GM18861 (cell line): ENCODE data around the gene RHBDD2.
"Not testable (repeated sequence)": the region's sequence is repeated elsewhere in the genome, so short reads cannot be mapped to it uniquely, and the experiment has no call there.

ENCODE experiments used
- ATAC-seq: cut with Tn5 transposase; IDR thresholded peaks from one replicate; pipeline ENCODE4 v1.9.1; 2021; ENCODE audit not compliant: unreplicated experiment

Gene RHBDD2

GRCh38 chr7:75878769-75879611 lies at the start of gene RHBDD2:
Gene RHBDD2 (plus strand): TSS chr7:75879034. CDS start chr7:75879083, 49 bp downstream.
- peak; percentile 81 for ATAC-seq

DNA sequence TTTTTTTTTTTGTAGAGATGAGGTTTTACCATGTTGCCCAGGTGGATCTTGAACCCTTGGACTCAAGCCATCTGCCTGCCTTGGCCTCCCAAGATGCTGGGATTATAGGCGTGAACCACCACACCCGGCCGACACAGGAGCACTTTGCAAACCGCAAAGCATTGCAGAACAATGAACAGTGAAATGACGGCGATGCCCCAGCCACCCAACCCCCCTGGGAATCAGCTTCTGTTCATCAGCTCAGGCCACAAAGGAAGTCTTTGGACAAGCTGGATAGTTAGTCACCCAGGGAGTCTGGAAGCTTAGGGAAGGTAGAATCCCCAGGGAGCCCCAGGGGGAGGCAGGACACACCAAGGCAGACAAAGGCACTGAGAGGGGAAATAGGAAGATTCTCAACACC lies 49.2 kb upstream of the RHBDD2 start:
- ATAC-seq: not testable (repeated sequence)

DNA sequence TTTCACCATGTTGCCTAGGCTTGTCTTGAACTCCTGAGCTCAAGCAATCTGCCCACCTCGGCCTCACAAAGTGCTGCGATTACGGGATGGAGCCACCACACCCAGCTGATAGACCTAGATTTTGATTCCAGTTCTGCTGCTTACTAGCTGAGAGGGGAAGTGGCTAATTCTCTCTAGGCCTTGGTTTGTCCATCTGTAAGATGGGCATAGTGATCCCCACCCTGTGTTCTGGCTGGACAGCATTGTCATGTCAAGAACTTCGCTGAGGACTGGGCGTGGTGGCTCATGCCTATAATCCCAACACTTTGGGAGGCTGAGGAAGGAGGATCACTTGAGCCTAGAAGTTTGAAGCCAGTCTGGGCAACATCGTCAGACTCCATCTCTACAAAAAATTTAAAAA lies 47.9 kb upstream of the RHBDD2 start:
- ATAC-seq: no peak

GRCh38 chr7:75833662-75834061 lies 45.2 kb upstream of the RHBDD2 start:
- not testable (repeated sequence) for ATAC-seq

DNA sequence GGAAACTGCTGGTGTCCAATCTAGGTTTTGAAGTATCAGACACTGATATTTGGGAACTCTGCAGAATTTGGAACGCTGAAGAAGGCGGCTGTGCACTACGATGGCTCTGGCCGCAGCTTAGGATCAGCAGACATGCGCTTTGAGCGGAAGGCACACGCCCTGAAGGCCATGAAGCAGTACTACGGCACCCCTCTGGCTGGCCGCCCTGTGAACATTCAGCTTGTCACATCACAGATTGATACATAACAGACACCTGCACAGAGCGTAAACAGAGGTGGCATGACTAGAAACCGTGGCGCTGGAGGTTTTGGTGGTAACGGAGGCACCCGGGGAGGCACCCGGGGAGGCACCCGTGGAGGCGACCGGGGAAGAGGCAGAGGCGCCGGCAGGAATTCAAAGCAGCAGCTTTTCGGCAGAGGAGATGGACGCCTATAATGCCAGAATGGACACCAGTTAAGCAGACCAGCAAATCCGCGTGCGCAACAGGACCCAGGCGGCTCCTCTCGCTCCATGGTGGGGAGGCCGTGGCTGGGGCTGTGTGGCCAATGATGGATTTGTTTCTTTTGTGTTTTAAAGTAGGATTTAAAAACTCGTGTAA lies 43.0 kb upstream of the RHBDD2 start:
- ATAC-seq: no peak

DNA sequence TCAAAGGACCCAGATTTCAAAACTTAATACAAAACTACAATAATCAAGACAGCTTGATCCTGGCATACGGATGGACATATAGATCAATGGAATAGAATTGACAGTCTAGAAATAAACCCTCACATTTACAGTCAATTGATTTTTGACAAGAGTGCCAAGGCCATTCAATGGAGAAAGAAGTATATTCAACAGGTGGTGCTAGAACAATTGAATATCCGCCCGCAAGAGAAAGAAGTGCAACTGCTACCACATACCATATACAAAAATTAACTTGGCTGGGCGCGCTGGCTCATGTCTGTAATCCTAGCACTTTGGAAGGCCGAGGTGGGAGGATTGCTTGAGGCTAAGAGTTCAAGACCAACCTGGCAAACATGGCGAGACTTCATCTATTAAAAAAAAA lies 42.0 kb upstream of the RHBDD2 start:
- no peak for ATAC-seq

GRCh38 chr7:75838281-75838930 lies 40.4 kb upstream of the RHBDD2 start:
- ATAC-seq: not testable (repeated sequence)

DNA sequence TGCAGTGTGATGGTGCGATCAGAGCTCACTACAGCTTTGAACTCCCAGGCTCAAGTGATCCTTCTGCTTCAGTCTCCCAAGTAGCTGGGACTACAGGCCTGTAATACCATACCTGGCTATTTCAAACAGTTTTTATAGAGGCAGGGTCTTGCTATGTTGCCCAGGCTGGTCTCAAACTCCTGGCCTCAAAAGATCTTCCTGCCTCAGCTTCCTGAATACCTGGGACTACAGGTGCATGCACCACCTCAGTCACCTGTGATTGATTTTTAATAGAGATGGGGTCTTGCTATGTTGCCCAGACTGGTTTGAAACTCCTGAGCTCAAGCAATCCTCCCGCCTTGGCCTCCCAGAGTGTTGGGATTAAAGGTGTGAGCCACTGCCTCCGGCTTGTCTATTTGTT lies 38.8 kb upstream of the RHBDD2 start:
- ATAC-seq: no peak

DNA sequence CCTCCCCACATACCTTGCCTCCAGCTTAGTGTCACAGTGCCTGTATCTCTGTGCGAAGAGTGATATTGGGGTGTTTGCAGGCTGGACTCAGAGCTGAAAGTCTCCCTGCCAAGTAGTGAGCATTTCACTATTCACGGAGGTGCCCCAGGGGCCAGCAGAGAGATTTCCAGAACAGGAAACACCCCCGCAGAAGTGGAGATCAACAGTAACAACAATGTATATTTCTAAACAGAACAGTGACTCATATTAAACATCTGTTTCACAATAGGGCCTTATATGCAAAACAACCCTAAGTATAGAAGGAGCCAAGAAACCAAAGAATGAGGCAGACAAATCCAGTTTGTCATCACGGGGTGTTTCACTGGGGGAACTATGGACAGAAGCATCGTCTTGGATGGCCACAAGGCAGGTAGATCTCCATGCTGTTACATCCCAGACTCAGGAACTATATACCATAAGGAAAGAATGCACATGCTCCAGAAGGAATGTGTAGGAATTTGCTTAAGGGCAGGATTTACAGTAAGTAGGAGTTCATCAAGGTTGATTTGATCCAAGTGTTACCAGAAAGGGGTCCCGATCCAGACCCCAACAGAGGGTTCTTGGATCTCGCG lies 35.9 kb upstream of the RHBDD2 start:
- peak; percentile 88 for ATAC-seq

- ATAC-seq: no peak
These were observed 35.2 kb upstream of the RHBDD2 start for GRCh38 chr7:75843613-75844116.

GRCh38 chr7:75844158-75844557 lies 34.7 kb upstream of the RHBDD2 start:
- no peak for ATAC-seq

DNA sequence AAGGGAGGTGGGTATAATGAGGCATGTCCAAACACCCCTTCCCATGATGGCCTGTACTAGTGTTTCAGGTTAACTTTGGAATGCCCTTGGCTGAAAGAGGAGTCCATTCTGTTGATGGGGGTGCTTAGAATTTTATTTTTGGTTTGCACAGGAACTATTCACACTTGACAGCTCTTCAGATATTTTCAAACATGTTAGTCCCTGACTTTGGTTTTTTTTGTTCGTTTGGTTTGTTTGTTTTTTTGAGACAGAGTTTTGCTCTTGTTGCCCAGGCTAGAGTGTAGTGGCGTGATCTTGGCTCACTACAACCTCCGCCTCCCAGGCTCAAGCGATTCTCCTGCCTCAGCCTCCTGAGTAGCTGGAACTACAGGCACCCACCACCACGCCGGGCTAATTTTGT lies 33.7 kb upstream of the RHBDD2 start:
- ATAC-seq: not testable (repeated sequence)

DNA sequence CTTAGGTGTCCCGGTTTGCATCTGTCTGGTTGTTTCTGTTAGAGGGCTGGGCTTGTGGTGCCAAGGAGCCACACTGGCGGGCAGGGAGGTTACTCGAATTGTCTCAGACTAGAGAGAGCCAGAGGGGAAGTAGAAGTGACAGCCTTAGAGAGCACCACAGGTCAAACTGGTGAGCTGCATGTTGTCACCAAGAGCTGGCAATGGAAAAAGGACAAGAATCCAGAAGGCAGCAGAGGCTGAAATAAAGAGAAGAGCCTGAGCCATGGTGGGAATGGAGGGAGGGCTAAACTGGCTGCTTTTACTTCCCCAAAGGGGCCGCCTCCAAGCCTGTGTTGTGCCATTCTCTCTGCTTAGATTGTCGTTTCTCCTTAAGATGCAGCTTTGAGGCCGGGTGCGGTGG lies 31.1 kb upstream of the RHBDD2 start:
- no peak for ATAC-seq

DNA sequence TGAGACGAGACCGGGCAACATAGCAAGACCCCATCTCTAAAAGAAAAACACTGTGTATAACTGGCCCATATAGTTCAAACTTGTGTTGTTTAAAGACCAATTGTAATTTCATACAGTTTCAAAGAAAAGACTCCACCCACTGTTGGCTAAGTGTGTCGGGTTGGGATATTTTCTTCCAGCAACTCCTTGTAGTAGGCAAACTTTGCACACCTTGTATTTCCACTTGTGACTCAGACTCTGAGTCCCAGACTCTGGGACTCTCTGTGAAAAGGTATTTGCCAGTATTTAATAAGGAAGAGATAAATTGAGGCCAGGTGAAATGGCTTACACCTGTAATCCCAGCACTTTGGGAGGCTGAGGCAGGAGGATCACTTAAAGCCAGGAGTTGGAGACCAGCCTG lies 29.3 kb upstream of the RHBDD2 start:
- ATAC-seq: no peak

- no peak for ATAC-seq
These were observed 28.6 kb upstream of the RHBDD2 start for GRCh38 chr7:75850235-75850634.

DNA sequence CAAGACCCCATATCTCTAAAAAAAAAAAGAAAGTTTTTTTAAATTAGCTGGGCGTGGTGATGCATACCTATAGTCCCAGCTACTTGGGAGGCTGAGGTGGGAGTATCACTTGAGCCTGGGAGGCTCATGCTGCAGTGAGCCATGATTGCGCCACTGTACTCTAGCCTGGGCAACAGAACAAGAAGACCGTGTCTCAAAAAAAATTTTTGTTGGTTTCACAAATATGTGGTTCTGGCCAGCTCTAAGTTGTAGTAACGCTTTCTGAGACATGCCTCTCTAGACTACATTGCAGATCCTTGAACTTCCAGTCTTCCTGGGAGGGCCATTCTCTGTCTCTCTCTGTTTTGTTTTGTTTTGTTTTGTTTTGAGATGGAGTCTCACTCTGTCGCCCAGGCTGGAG lies 24.6 kb upstream of the RHBDD2 start:
- ATAC-seq: no peak

GRCh38 chr7:75854813-75855345 lies 24.0 kb upstream of the RHBDD2 start:
- ATAC-seq: not testable (repeated sequence)

DNA sequence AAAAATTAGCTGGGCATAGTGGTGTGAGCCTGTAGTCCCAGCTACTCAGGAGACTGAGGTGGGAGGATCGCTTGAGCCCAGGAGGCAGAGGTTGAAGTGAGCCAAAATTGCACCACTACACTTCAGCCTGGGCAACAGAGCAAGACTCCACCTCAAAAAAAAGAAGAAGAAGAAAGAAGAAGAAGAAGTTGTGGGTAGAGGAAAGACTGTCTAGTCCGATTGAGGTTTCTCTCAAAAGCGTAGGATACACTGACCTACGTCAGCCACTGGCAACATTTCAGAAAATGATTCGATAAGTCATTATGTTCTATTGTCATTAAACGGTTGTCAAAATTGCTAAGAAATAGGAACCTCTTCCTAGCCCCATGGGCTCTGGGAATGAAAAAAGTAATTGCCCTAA lies 22.3 kb upstream of the RHBDD2 start:
- no peak for ATAC-seq

DNA sequence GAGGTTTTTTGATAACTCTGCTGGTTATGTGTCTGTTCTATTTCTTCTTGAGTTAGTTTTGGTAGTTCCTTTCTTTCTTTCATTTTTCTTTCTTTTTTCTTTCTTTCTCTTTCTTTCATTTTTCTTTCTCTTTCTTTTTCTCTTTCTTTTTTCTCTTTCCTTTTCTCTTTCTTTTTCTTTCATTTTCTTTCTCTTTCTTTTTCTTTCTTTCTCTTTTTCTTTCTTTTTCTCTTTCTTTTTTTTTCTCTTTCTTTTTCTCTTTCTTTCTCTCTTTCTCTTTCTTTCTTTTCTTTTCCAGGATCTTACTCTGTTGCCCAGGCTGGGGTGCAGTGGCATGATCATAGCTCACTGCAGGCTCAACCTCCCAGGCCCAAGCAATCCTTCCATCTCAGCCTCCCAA lies 20.4 kb upstream of the RHBDD2 start:
- ATAC-seq: no peak

- no peak for ATAC-seq
These were observed 17.2 kb upstream of the RHBDD2 start for GRCh38 chr7:75861636-75862035.

GRCh38 chr7:75864251-75864650 lies 14.6 kb upstream of the RHBDD2 start:
- ATAC-seq: not testable (repeated sequence)
